ENCODE measurements around the gene PPP2R2D. TPM values are rescaled to one million over a fixed set of nuclear protein-coding genes. Genes with fewer than 3 reads are reported as not detected.
"Not testable (repeated sequence)": the region's sequence is repeated elsewhere in the genome, so short reads cannot be mapped to it uniquely, and the experiment has no call there.

Gene PPP2R2D
- total RNA-seq, 1 donor from 2014 or later = 34.2 TPM

GRCh38 chr10:131981429-131982184 lies 80.8 kb downstream of the PPP2R2D start, which contains the start of gene BNIP3:
Gene BNIP3 (minus strand): TSS chr10:131981923. CDS start chr10:131981806, 117 bp downstream.
- peak; percentile 74 for DNase-seq (ENCODE audit: low read depth)
- no peak for FAIRE-seq
- TF ChIP-seq CTCF (IDR thresholded peaks at IDR 0.05; ENCODE audit: insufficient read depth, low read length, severe bottlenecking) = no peak

GRCh38 chr10:131982185-131982756 lies 81.5 kb downstream of the PPP2R2D start:
- peak overlapping the region; percentile 87 for H3K4me3 ChIP-seq (ENCODE audit: low read depth, low read length)
- DNase-seq (ENCODE audit: low read depth) (no peak), FAIRE-seq (no peak)
- H3K27me3 ChIP-seq (ENCODE audit: control insufficient read depth, insufficient read depth, low read length) = no peaks in the 10 kb centered on the region
- TF ChIP-seq CTCF (IDR thresholded peaks at IDR 0.05; ENCODE audit: insufficient read depth, low read length, severe bottlenecking) = no peak
- H3K36me3 ChIP-seq (ENCODE audit: control insufficient read depth, insufficient read depth, low read length) = peaks cover 6% of the 10 kb centered on the region

More at GRCh38 chr10:131981429-131982184, 80.8 kb downstream of the PPP2R2D start, which contains the start of gene BNIP3:
- H3K4me3 ChIP-seq (ENCODE audit: low read depth, low read length) = peak within 1 kb of the TSS; percentile 87
- no peaks in the 10 kb centered on the region for H3K27me3 ChIP-seq (ENCODE audit: control insufficient read depth, insufficient read depth, low read length)
- peaks cover 6% of the 10 kb centered on the region for H3K36me3 ChIP-seq (ENCODE audit: control insufficient read depth, insufficient read depth, low read length)

GRCh38 chr10:131982796-131983195 lies 82.0 kb downstream of the PPP2R2D start:
- H3K27me3 ChIP-seq (ENCODE audit: control insufficient read depth, insufficient read depth, low read length) = no peaks in the 10 kb centered on the region
- no peak for TF ChIP-seq CTCF (IDR thresholded peaks at IDR 0.05; ENCODE audit: insufficient read depth, low read length, severe bottlenecking)
- DNase-seq (ENCODE audit: low read depth) = no peak
- no peak for FAIRE-seq
- H3K36me3 ChIP-seq (ENCODE audit: control insufficient read depth, insufficient read depth, low read length) = peaks cover 6% of the 10 kb centered on the region
- H3K4me3 ChIP-seq (ENCODE audit: low read depth, low read length) = peak overlapping the region; percentile 87

- TF ChIP-seq CTCF (IDR thresholded peaks at IDR 0.05; ENCODE audit: insufficient read depth, low read length, severe bottlenecking) = no peak
- DNase-seq (ENCODE audit: low read depth) = peak; percentile 98
- Histone ChIP-seq H3K36me3 (ENCODE audit: control insufficient read depth, insufficient read depth, low read length) (peaks cover 5% of the 10 kb centered on the region), H3K27me3 (ENCODE audit: control insufficient read depth, insufficient read depth, low read length) (no peaks in the 10 kb centered on the region), H3K4me3 (ENCODE audit: low read depth, low read length) (no peak overlapping the region)
- FAIRE-seq = peak; percentile 13
Measured at GRCh38 chr10:131983780-131984179, 83.0 kb downstream of the PPP2R2D start.

- DNase-seq (ENCODE audit: low read depth); H3K4me3 ChIP-seq (ENCODE audit: low read depth, low read length); H3K36me3 ChIP-seq (ENCODE audit: control insufficient read depth, insufficient read depth, low read length); H3K27me3 ChIP-seq (ENCODE audit: control insufficient read depth, insufficient read depth, low read length); FAIRE-seq: not testable (repeated sequence)
Measured at GRCh38 chr10:131986851-131987250, 86.0 kb downstream of the PPP2R2D start.

GRCh38 chr10:131987301-131987700 lies 86.5 kb downstream of the PPP2R2D start:
- H3K27me3 ChIP-seq (ENCODE audit: control insufficient read depth, insufficient read depth, low read length); FAIRE-seq: not testable (repeated sequence)

GRCh38 chr10:131987786-131988185 lies 87.0 kb downstream of the PPP2R2D start:
- H3K36me3 ChIP-seq (ENCODE audit: control insufficient read depth, insufficient read depth, low read length); H3K4me3 ChIP-seq (ENCODE audit: low read depth, low read length); FAIRE-seq; H3K27me3 ChIP-seq (ENCODE audit: control insufficient read depth, insufficient read depth, low read length); DNase-seq (ENCODE audit: low read depth): not testable (repeated sequence)

More at GRCh38 chr10:131987301-131987700, 86.5 kb downstream of the PPP2R2D start:
- H3K36me3 ChIP-seq (ENCODE audit: control insufficient read depth, insufficient read depth, low read length); DNase-seq (ENCODE audit: low read depth); H3K4me3 ChIP-seq (ENCODE audit: low read depth, low read length): not testable (repeated sequence)

Data from bronchial epithelial cell (primary cell).